ENCODE results near the gene SLC4A4.
"Not testable (repeated sequence)": the region's sequence is repeated elsewhere in the genome, so short reads cannot be mapped to it uniquely, and the experiment has no call there.

Gene SLC4A4

DNA sequence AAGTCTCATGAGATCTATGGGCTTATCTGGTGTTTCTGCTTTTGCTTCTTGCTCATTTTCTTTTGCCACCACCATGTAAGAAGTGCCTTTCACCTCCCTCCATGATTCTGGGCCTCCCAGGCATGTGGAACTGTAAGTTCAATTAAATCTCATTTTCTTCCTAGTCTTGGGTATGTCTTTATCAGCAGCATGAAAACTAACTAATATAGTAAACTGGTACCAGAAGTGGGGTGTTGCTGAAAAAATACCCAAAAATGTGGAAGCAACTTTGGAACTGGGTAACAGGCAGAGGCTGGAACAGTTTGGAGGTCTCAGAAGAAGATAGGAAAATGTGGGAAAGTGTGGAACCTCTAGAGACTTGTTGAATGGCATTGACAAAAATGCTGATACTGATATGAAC lies 70.1 kb downstream of the SLC4A4 start:
- DNase-seq (ENCODE audit: low read depth), result not testable (repeated sequence)

GRCh38 chr4:71411981-71412380 lies 73.2 kb downstream of the SLC4A4 start:
- no peak for DNase-seq (ENCODE audit: low read depth)

GRCh38 chr4:71415491-71415890 lies 76.7 kb downstream of the SLC4A4 start:
- no peak for DNase-seq (ENCODE audit: low read depth)

DNA sequence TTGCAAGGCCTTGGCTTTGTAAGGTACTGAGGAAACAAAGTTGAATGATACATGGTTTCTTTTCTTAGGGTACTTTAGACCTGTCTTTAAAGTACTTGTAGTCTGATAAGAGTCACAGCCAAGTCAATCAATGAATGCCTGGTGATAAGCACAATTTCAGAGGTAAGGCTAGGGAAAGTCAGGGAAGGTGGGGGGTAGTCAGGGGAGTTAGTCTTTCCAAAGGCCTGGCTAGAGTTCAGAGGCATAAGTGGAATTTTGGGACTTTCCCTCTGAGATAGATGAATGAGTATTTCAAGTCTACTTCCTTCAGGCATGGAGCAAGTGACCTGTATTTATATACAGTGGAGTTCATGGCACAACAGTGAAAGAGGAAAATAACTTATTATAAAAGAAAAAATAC lies 78.3 kb downstream of the SLC4A4 start:
- no peak for DNase-seq (ENCODE audit: low read depth)

- DNase-seq (ENCODE audit: low read depth), result no peak
Measured at GRCh38 chr4:71426381-71427042, 87.7 kb downstream of the SLC4A4 start.

GRCh38 chr4:71429106-71429505 lies 90.3 kb downstream of the SLC4A4 start:
- no peak for DNase-seq (ENCODE audit: low read depth)

DNA sequence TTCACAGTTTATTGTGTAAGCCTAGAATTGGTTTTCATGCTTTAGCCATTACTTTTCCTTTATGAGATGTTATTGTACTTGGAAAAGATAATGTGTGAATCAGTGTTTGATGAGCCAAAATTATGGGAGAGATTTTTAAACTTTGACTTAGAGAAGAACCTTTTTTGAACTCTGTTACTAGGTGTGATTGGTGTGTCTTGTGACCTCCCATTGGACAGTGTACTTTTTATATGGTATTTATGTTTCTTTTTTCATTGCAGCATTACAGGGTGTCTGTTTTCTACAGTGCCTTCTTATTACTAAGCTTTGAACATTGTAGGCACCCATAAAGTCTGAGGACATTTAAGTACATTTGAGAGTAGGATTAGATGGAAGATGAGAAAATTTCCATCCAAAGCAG lies 91.1 kb downstream of the SLC4A4 start:
- no peak for DNase-seq (ENCODE audit: low read depth)

- no peak for DNase-seq (ENCODE audit: low read depth)
Measured at GRCh38 chr4:71430609-71431008, 91.8 kb downstream of the SLC4A4 start.

DNA sequence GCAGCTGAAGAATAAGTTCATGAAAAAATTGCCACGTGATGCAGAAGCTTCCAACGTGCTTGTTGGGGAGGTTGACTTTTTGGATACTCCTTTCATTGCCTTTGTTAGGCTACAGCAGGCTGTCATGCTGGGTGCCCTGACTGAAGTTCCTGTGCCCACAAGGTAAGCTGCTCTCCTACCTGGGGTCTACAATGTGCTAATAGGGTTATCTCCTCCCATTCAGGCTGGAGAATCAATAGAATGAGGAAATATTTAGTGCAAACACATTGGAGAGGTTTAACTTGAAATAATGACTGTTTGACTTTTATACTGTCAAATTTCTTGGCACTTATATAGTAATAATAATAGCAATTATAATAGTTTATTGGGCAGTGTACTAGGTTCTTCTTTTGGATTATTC lies 101.8 kb downstream of the SLC4A4 start:
- DNase-seq (ENCODE audit: low read depth), result no peak

GRCh38 chr4:71441186-71442169 lies 102.7 kb downstream of the SLC4A4 start:
- DNase-seq (ENCODE audit: low read depth), result no peak

DNA sequence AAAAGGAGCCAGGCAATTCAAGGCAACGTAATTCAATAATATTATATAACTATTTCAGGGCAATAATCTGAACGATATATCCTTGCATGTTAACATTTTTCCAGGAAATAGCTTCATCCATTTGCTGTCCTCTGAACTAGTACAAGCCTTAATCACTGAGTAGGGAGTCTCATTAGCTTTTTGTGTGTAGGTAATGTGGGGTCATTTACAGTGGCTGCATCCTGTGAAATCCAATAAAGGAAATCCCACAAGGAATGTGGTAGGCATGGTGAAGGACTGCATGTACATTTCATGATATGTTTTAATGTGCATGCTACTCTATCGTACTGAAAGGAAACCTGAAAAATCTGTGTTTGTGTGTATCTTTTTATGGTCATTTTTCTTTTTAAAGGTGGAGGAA lies 103.5 kb downstream of the SLC4A4 start:
- DNase-seq (ENCODE audit: low read depth), result no peak

DNA sequence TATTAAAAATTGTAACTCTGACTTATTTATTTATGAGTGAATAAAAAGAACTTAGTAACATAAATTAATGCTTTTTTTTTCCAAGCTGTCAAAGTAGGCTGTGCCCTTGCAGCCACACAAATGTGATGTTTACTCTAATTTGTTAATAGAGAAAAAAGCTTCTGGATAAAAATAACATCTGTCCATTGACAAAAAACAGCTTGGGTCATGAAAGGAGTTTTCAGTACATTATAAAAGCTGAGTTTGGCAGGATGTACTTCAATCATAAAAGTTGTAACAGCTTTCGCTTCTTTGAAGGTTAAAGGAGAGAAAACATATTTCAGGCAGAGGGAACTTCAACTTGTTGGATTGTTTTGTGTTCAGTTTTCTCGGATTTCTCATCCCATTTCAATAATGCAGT lies 105.6 kb downstream of the SLC4A4 start:
- DNase-seq (ENCODE audit: low read depth), result no peak

- DNase-seq (ENCODE audit: low read depth), result no peak
Measured at GRCh38 chr4:71445811-71446210, 107.0 kb downstream of the SLC4A4 start.

DNA sequence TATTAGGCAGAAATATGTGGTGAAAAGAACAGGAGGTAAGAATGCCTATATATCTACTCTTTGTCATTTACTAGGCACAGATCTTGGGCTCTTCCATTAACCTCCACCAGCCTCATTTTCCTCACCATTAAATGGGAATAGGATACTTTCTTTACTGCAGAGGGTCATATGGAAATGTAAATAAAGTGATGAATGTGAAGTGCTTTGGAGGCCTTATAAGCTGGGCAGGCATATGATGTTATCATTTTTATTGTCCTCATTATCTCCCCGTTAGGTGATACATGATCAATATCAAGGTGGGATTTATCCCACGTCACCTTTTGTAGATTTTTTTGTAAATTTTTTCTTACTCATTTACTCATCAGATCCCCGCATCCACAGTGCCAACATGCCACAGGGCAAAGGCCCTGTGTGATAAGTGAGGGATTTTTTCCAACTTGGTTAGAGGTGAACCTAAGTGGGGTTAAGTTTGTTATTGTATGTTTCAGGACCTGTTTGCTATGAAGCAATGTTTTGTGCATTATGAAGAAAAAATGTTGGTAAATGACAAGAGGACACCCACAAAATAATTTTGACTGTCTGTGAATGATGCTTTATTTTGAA lies 107.8 kb downstream of the SLC4A4 start:
- no peak for DNase-seq (ENCODE audit: low read depth)

- no peak for DNase-seq (ENCODE audit: low read depth)
Measured at GRCh38 chr4:71449040-71449439, 110.2 kb downstream of the SLC4A4 start.

DNA sequence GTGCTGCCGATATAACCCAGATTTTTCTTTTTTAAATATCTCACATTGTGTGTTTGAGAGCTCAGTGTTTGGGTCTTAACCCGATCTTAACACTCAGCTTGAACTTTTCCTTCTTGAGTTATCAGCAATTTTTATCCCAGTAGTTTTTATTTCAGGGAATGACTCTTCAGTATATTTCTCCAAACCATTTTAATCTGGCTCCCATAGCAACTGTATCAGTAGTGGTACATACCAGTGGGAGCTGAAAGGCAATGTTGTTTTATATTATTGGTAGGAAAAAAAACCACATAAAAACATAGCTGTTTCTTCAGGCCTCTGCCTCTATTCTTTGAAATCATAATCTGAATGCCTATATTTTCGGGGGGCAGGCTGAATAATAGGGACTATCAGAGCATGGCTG lies 111.1 kb downstream of the SLC4A4 start:
- DNase-seq (ENCODE audit: low read depth), result no peak

DNA sequence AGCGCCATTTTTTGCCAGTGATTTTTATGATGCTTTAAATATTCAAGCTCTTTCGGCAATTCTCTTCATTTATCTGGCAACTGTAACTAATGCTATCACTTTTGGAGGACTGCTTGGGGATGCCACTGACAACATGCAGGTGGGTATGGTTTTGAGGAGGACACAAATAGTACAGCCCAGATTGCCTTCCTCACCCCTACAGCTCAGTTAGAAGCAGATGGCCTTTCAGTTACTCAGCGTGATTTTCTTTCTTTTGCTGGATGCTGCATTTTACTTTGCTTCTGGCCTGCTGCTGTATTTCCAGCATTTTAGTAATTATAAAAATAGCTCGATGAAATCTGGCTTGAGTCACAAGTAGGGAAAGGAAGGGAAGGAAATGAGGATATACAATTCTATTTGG lies 114.7 kb downstream of the SLC4A4 start:
- DNase-seq (ENCODE audit: low read depth), result no peak

DNA sequence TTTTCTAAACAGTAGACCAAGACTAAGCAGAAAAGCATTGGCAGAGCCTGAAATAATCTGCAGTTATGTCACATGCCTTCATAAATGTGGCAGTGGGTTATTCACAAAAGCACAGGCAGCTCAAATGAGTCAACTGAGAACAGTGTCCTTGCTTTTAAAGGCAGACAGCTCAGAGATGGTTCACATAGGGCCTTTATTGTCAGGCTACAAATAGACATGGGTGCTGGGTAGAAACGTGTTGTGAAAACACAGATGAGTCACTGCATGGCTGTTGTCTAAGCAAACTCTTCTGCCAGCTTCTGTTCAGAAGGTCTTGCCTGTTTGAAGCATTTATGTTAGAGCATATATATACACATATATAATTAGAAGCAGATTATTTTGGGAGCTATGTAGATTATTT lies 118.0 kb downstream of the SLC4A4 start:
- DNase-seq (ENCODE audit: low read depth), result no peak

DNA sequence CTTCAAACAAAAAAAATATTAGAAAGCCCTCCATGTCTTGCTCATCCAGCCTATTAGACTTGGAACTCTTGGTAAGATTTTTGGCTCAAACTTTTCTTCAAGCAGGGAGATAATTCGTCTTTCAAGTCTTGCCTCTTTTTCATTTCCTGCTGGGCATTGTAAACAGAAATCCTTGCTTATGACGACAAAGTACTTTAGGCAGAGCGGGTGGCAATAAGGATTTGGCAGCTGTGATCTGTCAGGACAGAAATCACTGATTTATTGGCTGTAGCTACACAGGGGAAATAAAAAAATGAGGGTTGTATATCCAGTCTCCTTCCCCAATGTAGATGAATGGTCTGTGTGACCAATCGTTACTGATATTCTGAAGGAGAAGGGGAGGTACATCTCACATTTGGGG lies 121.6 kb downstream of the SLC4A4 start:
- DNase-seq (ENCODE audit: low read depth), result no peak

DNA sequence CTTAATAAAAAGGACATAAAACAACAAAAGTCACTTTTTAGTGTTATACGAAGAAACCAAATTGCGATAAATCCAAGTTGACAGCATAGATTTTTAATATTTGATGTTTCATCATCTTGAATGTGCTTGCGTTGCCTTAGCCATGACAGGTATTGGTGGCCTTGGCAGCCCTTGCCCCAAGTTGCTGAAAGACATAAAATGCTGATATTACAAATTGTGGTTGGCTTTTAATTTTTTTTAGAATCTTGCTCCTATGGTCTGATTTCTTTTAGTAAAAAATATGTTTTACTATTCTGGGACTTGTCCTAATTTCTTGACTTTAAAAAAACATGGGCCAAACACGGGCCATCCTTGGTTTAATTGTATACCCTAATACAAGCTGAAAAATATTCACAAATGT lies 122.6 kb downstream of the SLC4A4 start:
- DNase-seq (ENCODE audit: low read depth), result no peak

DNA sequence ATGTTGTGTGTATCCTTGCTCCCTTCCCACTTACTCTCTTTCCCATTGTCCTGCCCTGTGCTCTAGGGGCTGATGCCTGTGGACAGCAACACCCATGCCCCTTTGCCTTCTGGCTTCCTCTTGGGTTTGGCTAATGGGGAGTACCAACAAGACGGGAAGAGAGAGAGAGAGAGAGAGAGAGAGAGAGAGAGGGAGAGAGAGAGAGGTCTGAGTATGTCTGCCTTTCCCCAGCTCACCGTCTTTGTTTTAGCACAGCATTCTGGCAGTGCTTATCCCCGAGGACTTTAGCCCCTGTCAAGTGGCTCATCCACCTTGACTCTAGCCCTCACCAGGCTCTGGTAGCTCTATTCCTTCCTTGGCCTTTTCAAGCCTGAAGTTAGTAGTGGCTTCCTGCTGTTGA lies 128.0 kb downstream of the SLC4A4 start:
- no peak for DNase-seq (ENCODE audit: low read depth)

DNA sequence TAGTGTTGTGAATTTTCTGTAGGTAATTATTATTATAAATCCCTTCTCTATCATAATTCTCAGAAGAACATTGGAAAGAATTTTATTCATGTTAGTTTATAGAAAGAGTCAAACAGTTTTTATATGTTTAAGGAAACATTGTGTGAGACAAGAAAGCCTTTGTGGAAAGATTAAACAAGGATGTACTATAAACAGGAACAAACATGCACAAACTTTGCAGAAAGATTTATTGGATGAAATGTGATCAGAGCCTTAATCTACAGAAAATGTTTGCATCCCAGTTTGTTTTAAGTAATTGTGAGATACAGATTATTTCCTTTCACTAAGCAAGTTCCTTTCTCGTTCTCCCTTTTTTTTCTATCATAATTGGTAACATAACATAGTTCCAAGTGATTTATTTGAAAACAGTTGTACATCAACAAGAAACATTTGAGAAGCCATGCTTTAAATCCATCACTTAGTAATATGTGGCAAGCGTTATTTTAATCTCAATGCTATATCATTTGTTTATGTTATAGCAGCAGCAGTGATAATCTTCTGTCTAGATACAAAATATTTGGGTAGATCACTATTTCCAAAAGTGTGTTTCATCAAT lies 129.4 kb downstream of the SLC4A4 start:
- no peak for DNase-seq (ENCODE audit: low read depth)

DNA sequence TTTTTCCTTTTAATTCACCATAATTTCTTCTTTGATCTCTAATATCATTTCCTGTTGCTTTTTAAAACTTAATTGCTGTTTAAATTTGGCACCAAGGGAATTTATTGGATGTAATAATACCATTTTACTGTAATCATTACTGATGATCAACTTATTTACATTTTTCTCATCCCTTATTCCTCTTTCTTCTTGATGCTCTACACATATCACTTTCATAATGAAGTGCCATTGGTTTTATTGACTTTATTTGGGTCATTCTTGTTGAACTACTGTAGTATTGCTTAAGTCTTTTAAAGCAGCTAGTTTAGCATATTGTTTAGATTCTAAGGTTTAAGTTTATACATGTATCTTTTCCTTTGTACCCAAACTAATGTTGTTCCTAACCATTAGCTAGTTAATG lies 130.7 kb downstream of the SLC4A4 start:
- DNase-seq (ENCODE audit: low read depth), result no peak

Data from stimulated activated CD4-positive, alpha-beta T cell treated with anti-CD3 and anti-CD28 coated beads, Interleukin-2, amount 100 ng/mL, for 4 hours (primary cell).